ENCODE data around the gene STING1.
"Not testable (repeated sequence)": the region's sequence is repeated elsewhere in the genome, so short reads cannot be mapped to it uniquely, and the experiment has no call there.

Gene STING1

DNA sequence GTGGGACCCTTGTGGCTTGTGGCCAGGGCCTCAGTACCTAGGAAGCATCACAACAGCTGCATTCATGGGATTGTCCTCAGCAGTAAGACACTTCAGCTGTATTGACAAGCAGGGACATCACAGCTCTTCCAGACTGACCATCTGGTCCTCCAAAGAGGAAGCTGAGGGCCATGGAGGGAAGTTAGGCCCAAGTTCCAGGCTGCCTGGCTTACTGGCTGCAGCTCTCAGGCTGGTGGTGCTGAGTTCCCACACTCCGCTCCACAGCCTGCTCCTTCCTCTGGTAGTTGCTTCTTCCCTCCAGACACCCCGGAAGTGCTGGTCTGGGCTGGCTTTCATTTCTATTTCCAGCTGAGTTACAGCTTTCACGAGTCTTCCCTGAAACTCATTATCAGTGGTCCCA, 5.7 kb upstream of the STING1 start:
- DNase-seq = peak in 2 of 3 donors; percentile 34 to 58
- H3K36me3 ChIP-seq (ENCODE audit: control insufficient read depth in 4 of 4, insufficient read depth in 4 of 4, low read length in 3 of 4) = no peaks in the 10 kb centered on the region
- no peak overlapping the region for H3K4me3 ChIP-seq (ENCODE audit: control insufficient read depth in 1 of 7, extremely low read depth in 1 of 7, insufficient read depth in 4 of 7, low read depth in 2 of 7, low read length in 6 of 7)
- H3K9me3 ChIP-seq (ENCODE audit: control extremely low read depth in 1 of 5, control insufficient read depth in 4 of 5, insufficient read depth in 2 of 5, low read depth in 1 of 5, low read length in 4 of 5) = no peaks in the 10 kb centered on the region
- ChIA-PET POLR2A (interaction anchor here (0.6 kb wide), 1 partner anchor 1227 kb away, joined by 4 read pairs; no protein-coding TSS in a partner anchor), CTCF (interaction anchor here (0.6 to 2.5 kb wide), 3 partner anchors 10 to 116 kb away, joined by 3 to 13 read pairs (median 4); no protein-coding TSS in a partner anchor)
- peaks cover 10 to 34% (median 22%) of the 10 kb centered on the region in 4 experiments for H3K4me1 ChIP-seq (ENCODE audit: control extremely low read depth in 1 of 4, control insufficient read depth in 4 of 4, insufficient read depth in 4 of 4, low read length in 3 of 4)
- no peak overlapping the region for H3K27ac ChIP-seq (ENCODE audit: insufficient read depth in 1 of 2, low read depth in 1 of 2, low read length in 2 of 2, poor library complexity in 1 of 2, severe bottlenecking in 2 of 2)
- H3K27me3 ChIP-seq (replicated peaks in 2 of 5; ENCODE audit: control insufficient read depth in 4 of 5, insufficient read depth in 5 of 5, low read length in 4 of 5) = no peaks in the 10 kb centered on the region
- 93% methylated on average over 3 of the region's 3 CpGs for WGBS (ENCODE audit: insufficient coverage)

DNA sequence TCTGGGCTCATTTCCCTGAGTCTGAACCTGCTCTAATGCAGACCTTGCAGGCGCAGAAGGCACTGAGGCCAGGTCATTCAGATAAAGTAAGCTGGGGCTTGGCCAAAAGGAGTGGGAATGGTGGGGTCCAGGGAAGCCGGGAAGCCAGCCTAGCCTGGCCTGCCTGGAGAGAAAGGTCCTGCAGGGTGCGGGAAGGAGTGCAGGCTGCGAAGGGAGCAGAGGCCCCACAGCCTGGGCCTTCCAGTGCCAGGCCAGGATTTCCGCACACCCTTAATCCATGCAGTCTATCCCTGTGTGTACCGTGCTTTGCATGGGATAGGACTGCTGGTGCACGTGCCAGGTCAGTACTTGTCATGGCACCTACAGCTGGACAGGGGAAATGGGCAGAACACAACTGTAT, 3.6 kb upstream of the STING1 start:
- Histone ChIP-seq H3K36me3 (ENCODE audit: control insufficient read depth in 4 of 4, insufficient read depth in 4 of 4, low read length in 3 of 4) (no peaks in the 10 kb centered on the region), H3K27me3 (replicated peaks in 2 of 5; ENCODE audit: control insufficient read depth in 4 of 5, insufficient read depth in 5 of 5, low read length in 4 of 5) (no peaks in the 10 kb centered on the region), H3K4me3 (ENCODE audit: control insufficient read depth in 1 of 7, extremely low read depth in 1 of 7, insufficient read depth in 4 of 7, low read depth in 2 of 7, low read length in 6 of 7) (no peak overlapping the region), H3K4me1 (ENCODE audit: control extremely low read depth in 1 of 4, control insufficient read depth in 4 of 4, insufficient read depth in 4 of 4, low read length in 3 of 4) (peaks cover 4 to 44% (median 29%) of the 10 kb centered on the region in 4 experiments), H3K9me3 (ENCODE audit: control extremely low read depth in 1 of 5, control insufficient read depth in 4 of 5, insufficient read depth in 2 of 5, low read depth in 1 of 5, low read length in 4 of 5) (no peaks in the 10 kb centered on the region), H3K27ac (ENCODE audit: insufficient read depth in 1 of 2, low read depth in 1 of 2, low read length in 2 of 2, poor library complexity in 1 of 2, severe bottlenecking in 2 of 2) (no peak overlapping the region)
- POLR2A ChIA-PET = interaction anchor here (0.5 kb wide), 1 partner anchor 9 kb away, joined by 3 read pairs; no protein-coding TSS in a partner anchor
- DNase-seq = no peak
- WGBS (ENCODE audit: insufficient coverage) = 93% methylated on average over 7 of the region's 7 CpGs
- CTCF ChIA-PET = interaction anchor here (1.0 to 1.5 kb wide), 2 partner anchors 9 to 10 kb away, joined by 3 to 4 read pairs; no protein-coding TSS in a partner anchor

DNA sequence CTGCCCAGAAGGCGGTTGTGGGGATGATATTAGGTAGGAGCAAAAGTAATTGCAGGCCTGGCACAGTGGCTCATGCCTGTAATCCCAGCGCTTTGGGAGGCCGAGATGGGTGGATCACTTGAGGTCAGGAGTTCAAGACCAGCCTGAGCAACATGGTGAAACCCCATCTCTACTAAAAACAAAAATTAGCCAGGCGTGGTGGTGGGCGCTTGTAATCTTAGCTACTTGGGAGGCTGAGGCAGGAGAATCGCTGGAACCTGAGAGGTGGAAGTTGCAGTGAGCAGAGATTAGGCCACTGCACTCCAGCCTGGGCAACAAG, 291 bp upstream of the STING1 start:
- CTCF ChIA-PET = interaction anchor here (0.6 to 10.3 kb wide), 19 partner anchors 10 to 196 kb away, joined by 3 to 112 read pairs (median 5); partner anchors contain the start of gene SMIM33
- 40% methylated on average over 5 of the region's 6 CpGs for WGBS (ENCODE audit: insufficient coverage)
- Histone ChIP-seq H3K4me3 (ENCODE audit: control insufficient read depth in 1 of 7, extremely low read depth in 1 of 7, insufficient read depth in 4 of 7, low read depth in 2 of 7, low read length in 6 of 7) (peak overlapping the region in 4 of 7 experiments; percentile 75 to 87 (median 80)), H3K36me3 (ENCODE audit: control insufficient read depth in 4 of 4, insufficient read depth in 4 of 4, low read length in 3 of 4) (peaks cover 0 to 17% (median 11%) of the 10 kb centered on the region in 4 experiments), H3K4me1 (ENCODE audit: control extremely low read depth in 1 of 4, control insufficient read depth in 4 of 4, insufficient read depth in 4 of 4, low read length in 3 of 4) (peaks cover 12 to 66% (median 55%) of the 10 kb centered on the region in 4 experiments), H3K27ac (ENCODE audit: insufficient read depth in 1 of 2, low read depth in 1 of 2, low read length in 2 of 2, poor library complexity in 1 of 2, severe bottlenecking in 2 of 2) (peak overlapping the region; percentile 81 to 91)
- not testable (repeated sequence) for H3K9me3 ChIP-seq (ENCODE audit: control extremely low read depth in 1 of 5, control insufficient read depth in 4 of 5, insufficient read depth in 2 of 5, low read depth in 1 of 5, low read length in 4 of 5); DNase-seq; H3K27me3 ChIP-seq (replicated peaks in 2 of 5; ENCODE audit: control insufficient read depth in 4 of 5, insufficient read depth in 5 of 5, low read length in 4 of 5)
- POLR2A ChIA-PET = interaction anchor here (0.6 to 2.6 kb wide), 11 partner anchors 9 to 94 kb away, joined by 3 to 15 read pairs (median 4); partner anchors contain the start of gene UBE2D2

DNA sequence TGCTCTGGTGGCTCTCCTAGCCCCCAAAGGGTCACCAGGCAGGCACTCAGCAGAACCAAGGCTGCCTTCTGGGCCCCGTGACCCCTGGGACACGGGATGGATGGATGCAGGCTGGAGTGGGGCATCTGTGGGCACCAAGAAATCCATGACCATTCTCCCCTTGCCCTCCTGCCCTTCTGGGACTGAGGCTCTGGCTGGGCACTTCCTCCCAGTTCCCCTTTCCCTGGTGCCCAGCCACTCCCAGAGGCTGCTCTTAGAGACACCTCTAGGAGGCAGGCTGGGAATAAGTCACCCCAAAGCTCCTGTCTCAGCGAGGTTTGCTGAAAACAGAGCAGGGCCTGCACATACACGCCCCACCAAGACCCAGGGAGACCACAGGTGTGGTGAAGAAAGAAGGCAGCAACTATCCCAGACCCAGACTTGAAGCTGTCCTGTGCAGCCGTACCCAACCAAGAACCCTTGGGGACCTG, 943 bp downstream of the STING1 start:
- WGBS (ENCODE audit: insufficient coverage) = 0% methylated on average over 3 of the region's 5 CpGs
- Histone ChIP-seq H3K27me3 (replicated peaks in 2 of 5; ENCODE audit: control insufficient read depth in 4 of 5, insufficient read depth in 5 of 5, low read length in 4 of 5) (no peaks in the 10 kb centered on the region), H3K4me3 (ENCODE audit: control insufficient read depth in 1 of 7, extremely low read depth in 1 of 7, insufficient read depth in 4 of 7, low read depth in 2 of 7, low read length in 6 of 7) (peak overlapping the region; percentile 40 to 89 (median 79)), H3K36me3 (ENCODE audit: control insufficient read depth in 4 of 4, insufficient read depth in 4 of 4, low read length in 3 of 4) (peaks cover 0 to 28% (median 19%) of the 10 kb centered on the region in 4 experiments), H3K4me1 (ENCODE audit: control extremely low read depth in 1 of 4, control insufficient read depth in 4 of 4, insufficient read depth in 4 of 4, low read length in 3 of 4) (peaks cover 12 to 77% (median 65%) of the 10 kb centered on the region in 4 experiments), H3K9me3 (ENCODE audit: control extremely low read depth in 1 of 5, control insufficient read depth in 4 of 5, insufficient read depth in 2 of 5, low read depth in 1 of 5, low read length in 4 of 5) (no peaks in the 10 kb centered on the region), H3K27ac (ENCODE audit: insufficient read depth in 1 of 2, low read depth in 1 of 2, low read length in 2 of 2, poor library complexity in 1 of 2, severe bottlenecking in 2 of 2) (peak overlapping the region; percentile 81 to 91)
- ChIA-PET CTCF (interaction anchor here (1.2 to 10.3 kb wide), 20 partner anchors 8 to 194 kb away, joined by 3 to 112 read pairs (median 6); partner anchors contain the start of genes DNAJC18 and SMIM33), POLR2A (interaction anchor here (1.0 to 2.6 kb wide), 11 partner anchors 8 to 157 kb away, joined by 3 to 15 read pairs (median 5); partner anchors contain the start of gene SMIM33)
- DNase-seq = no peak

DNA sequence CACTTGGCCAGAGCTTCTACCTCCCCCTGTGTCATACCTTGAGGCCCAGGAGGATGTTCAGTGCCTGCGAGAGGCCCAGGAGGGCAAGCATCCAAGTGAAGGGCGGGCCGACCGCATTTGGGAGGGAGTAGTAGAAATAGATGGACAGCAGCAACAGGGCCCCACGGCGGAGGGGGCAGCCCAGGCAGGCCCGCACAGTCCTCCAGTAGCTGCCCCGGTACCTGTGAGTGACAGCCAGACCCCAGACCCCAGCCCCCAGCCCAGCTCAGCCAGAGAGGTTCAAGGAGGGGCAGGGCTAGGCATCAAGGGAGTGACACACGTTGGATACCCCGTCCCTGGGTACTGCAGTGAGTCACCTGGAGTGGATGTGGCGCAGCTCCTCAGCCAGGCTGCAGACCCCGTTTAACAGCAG, 1.4 kb downstream of the STING1 start:
- Histone ChIP-seq H3K36me3 (ENCODE audit: control insufficient read depth in 4 of 4, insufficient read depth in 4 of 4, low read length in 3 of 4) (peaks cover 0 to 32% (median 19%) of the 10 kb centered on the region in 4 experiments), H3K4me3 (ENCODE audit: control insufficient read depth in 1 of 7, extremely low read depth in 1 of 7, insufficient read depth in 4 of 7, low read depth in 2 of 7, low read length in 6 of 7) (peak overlapping the region; percentile 40 to 89 (median 79)), H3K27ac (ENCODE audit: insufficient read depth in 1 of 2, low read depth in 1 of 2, low read length in 2 of 2, poor library complexity in 1 of 2, severe bottlenecking in 2 of 2) (peak overlapping the region; percentile 81 to 91), H3K4me1 (ENCODE audit: control extremely low read depth in 1 of 4, control insufficient read depth in 4 of 4, insufficient read depth in 4 of 4, low read length in 3 of 4) (peaks cover 12 to 81% (median 68%) of the 10 kb centered on the region in 4 experiments), H3K9me3 (ENCODE audit: control extremely low read depth in 1 of 5, control insufficient read depth in 4 of 5, insufficient read depth in 2 of 5, low read depth in 1 of 5, low read length in 4 of 5) (no peaks in the 10 kb centered on the region), H3K27me3 (replicated peaks in 2 of 5; ENCODE audit: control insufficient read depth in 4 of 5, insufficient read depth in 5 of 5, low read length in 4 of 5) (no peaks in the 10 kb centered on the region)
- peak in 2 of 3 donors; percentile 53 to 66 for DNase-seq
- ChIA-PET POLR2A (interaction anchor here (1.1 to 2.6 kb wide), 4 partner anchors 10 to 93 kb away, joined by 4 to 15 read pairs (median 4); partner anchors contain the start of gene SMIM33), CTCF (interaction anchor here (0.9 to 10.3 kb wide), 12 partner anchors 9 to 58 kb away, joined by 3 to 112 read pairs (median 4); partner anchors contain the start of genes DNAJC18 and SMIM33)
- 7% methylated on average over 11 of the region's 12 CpGs for WGBS (ENCODE audit: insufficient coverage)

DNA sequence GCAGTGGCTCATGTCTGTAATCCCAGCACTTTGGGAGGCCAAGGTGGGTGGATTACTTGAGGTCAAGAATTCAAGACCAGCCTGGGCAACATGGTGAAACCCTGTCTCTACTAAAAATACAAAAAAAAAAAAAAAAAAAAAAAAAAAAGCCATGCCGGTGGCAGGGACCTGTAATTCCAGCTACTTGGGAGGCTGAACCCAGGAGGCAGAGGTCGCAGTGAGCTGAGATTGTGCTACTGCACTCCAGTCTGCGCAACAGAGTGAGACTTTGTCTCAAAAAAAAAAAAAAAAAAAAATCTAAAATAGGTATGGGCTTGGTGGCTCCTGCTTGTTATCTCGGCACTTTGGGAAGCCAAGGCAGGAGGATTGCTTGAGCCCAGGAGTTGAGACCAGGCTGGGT, 2.8 kb downstream of the STING1 start:
- not testable (repeated sequence) for DNase-seq; H3K27me3 ChIP-seq (replicated peaks in 2 of 5; ENCODE audit: control insufficient read depth in 4 of 5, insufficient read depth in 5 of 5, low read length in 4 of 5); H3K9me3 ChIP-seq (ENCODE audit: control extremely low read depth in 1 of 5, control insufficient read depth in 4 of 5, insufficient read depth in 2 of 5, low read depth in 1 of 5, low read length in 4 of 5)
- WGBS (ENCODE audit: insufficient coverage) = 100% methylated on average over 2 of the region's 4 CpGs
- Histone ChIP-seq H3K27ac (ENCODE audit: insufficient read depth in 1 of 2, low read depth in 1 of 2, low read length in 2 of 2, poor library complexity in 1 of 2, severe bottlenecking in 2 of 2) (peak overlapping the region in 1 of 2 experiments; percentile 91), H3K36me3 (ENCODE audit: control insufficient read depth in 4 of 4, insufficient read depth in 4 of 4, low read length in 3 of 4) (peaks cover 0 to 40% (median 23%) of the 10 kb centered on the region in 4 experiments), H3K4me1 (ENCODE audit: control extremely low read depth in 1 of 4, control insufficient read depth in 4 of 4, insufficient read depth in 4 of 4, low read length in 3 of 4) (peaks cover 14 to 93% (median 80%) of the 10 kb centered on the region in 4 experiments), H3K4me3 (ENCODE audit: control insufficient read depth in 1 of 7, extremely low read depth in 1 of 7, insufficient read depth in 4 of 7, low read depth in 2 of 7, low read length in 6 of 7) (peak overlapping the region in 1 of 7 experiments; percentile 10)
- POLR2A ChIA-PET = interaction anchor here (0.7 kb wide), 2 partner anchors 57 to 85 kb away, joined by 3 to 5 read pairs; no protein-coding TSS in a partner anchor
- CTCF ChIA-PET = interaction anchor here (0.9 to 10.3 kb wide), 6 partner anchors 16 to 59 kb away, joined by 3 to 112 read pairs (median 16); partner anchors contain the start of gene DNAJC18
